H1 (cell line): ENCODE results near the gene GLTP. TPM values are rescaled to one million over a fixed set of nuclear protein-coding genes. Genes with fewer than 3 reads are reported as not detected.

Experiments
- CTCF ChIA-PET: fragments of 300-600 bp; sonication (Branson Sonifier 250); formaldehyde crosslinking; loops from one replicate; lab custom pipeline; 2021; ENCODE audit not compliant: partially characterized antibody; lab: Charles Lee
- POLR2A ChIA-PET: fragments of 300-600 bp; sonication (Branson Sonifier 250); formaldehyde crosslinking; loops from one replicate; lab custom pipeline; 2021; ENCODE audit warnings: inconsistent platforms; ENCODE audit not compliant: partially characterized antibody; lab: Charles Lee
- DNase-seq, 2 experiments: peaks; one replicate each; pipeline versions ENCODE4 v3.0.0 to v3.0.0-alpha.2; 2010 to 2022; ENCODE audit warnings: low spot score in 2 of 2, low read depth in 1 of 2, mixed read lengths in 1 of 2
- FAIRE-seq: peaks from 2 replicates; lab custom pipeline; 2011; peaks lifted over from hg19 to GRCh38; lab: Jason Lieb, UNC
- H2AFZ ChIP-seq: 2 replicates; pipeline ENCODE4 v1.8.1; 2012; ENCODE audit warnings: low read length, inconsistent platforms
- H2AK5ac ChIP-seq: 2 replicates; pipeline ENCODE4 v1.6.1; 2013; ENCODE audit warnings: low read depth, low read length
- H2BK120ac ChIP-seq: replicated peaks from 2 replicates; pipeline ENCODE3; 2013; ENCODE audit warnings: low read depth, low read length, inconsistent platforms
- H2BK12ac ChIP-seq: 2 replicates; pipeline ENCODE4 v1.6.1; 2013; ENCODE audit warnings: low read depth, low read length
- H2BK15ac ChIP-seq: 2 replicates; pipeline ENCODE4 v1.6.1; 2013; ENCODE audit warnings: low read length
- H2BK20ac ChIP-seq: 2 replicates; pipeline ENCODE4 v1.6.1; 2013; ENCODE audit warnings: low read length
- H2BK5ac ChIP-seq: 2 replicates; pipeline ENCODE4 v1.6.1; 2013; ENCODE audit warnings: low read depth, low read length
- H3K14ac ChIP-seq: 2 replicates; pipeline ENCODE4 v1.6.1; 2013; ENCODE audit warnings: inconsistent platforms; ENCODE audit not compliant: insufficient read length
- H3K18ac ChIP-seq: 2 replicates; pipeline ENCODE4 v1.6.1; 2013; ENCODE audit warnings: low read length; ENCODE audit errors: extremely low read depth
- H3K23ac ChIP-seq: 2 replicates; pipeline ENCODE4 v1.6.1; 2013; ENCODE audit warnings: inconsistent platforms; ENCODE audit not compliant: insufficient read length
- H3K23me2 ChIP-seq: 2 replicates; pipeline ENCODE4 v1.6.1; 2013; ENCODE audit warnings: low read depth, low read length
- H3K27ac ChIP-seq: 2 replicates; pipeline ENCODE4 v1.6.1; 2011; ENCODE audit warnings: low read depth, low read length, inconsistent platforms
- H3K27me3 ChIP-seq, 4 experiments: replicated peaks in 1 of 4; 1 replicate in 1 of 4; 2 replicates in 3 of 4; pipeline versions ENCODE4 v1.6.1 to v1.8.1; 2011 to 2013; ENCODE audit warnings: low read length in 3 of 4, mild to moderate bottlenecking in 3 of 4, inconsistent platforms in 2 of 4, mixed read lengths in 2 of 4, moderate library complexity in 1 of 4; ENCODE audit not compliant: control insufficient read depth in 3 of 4, insufficient read depth in 3 of 4; ENCODE audit errors: extremely low read depth in 1 of 4
- H3K36me3 ChIP-seq, 4 experiments: 2 replicates each; pipeline versions ENCODE4 v1.6.1 to v1.8.1; 2011 to 2013; ENCODE audit warnings: mild to moderate bottlenecking in 4 of 4, low read length in 3 of 4, moderate library complexity in 2 of 4, control low read depth in 1 of 4, inconsistent platforms in 1 of 4; ENCODE audit not compliant: insufficient read depth in 4 of 4, control insufficient read depth in 2 of 4
- H3K4ac ChIP-seq: replicated peaks from 2 replicates; pipeline ENCODE3; 2013; ENCODE audit warnings: low read length, low read depth, mixed read lengths, inconsistent platforms; ENCODE audit not compliant: insufficient read length
- H3K4me1 ChIP-seq, 4 experiments: replicated peaks in 1 of 4; 1 replicate in 1 of 4; 2 replicates in 3 of 4; pipeline versions ENCODE4 v1.6.1 to v1.8.1; 2011 to 2013; ENCODE audit warnings: low read length in 3 of 4, inconsistent platforms in 2 of 4, mixed read lengths in 1 of 4; ENCODE audit not compliant: insufficient read depth in 4 of 4, control insufficient read depth in 3 of 4
- H3K4me2 ChIP-seq, 2 experiments: 2 replicates each; pipeline versions ENCODE4 v1.6.1 to v1.8.1; 2011 to 2013; ENCODE audit warnings: low read depth in 2 of 2, low read length in 2 of 2, control low read depth in 1 of 2, inconsistent platforms in 1 of 2, mild to moderate bottlenecking in 1 of 2; ENCODE audit not compliant: insufficient read depth in 1 of 2
- H3K4me3 ChIP-seq, 4 experiments: fragments of 200-600, 300-600 bp in 1 of 4; sonication (generic), shearing (Covaris generic), sonication (Bioruptor Twin) in 1 of 4; 2 replicates each; pipeline versions ENCODE4 v1.5.1 to v1.8.1; 2011 to 2016; ENCODE audit warnings: low read length in 4 of 4, low read depth in 3 of 4, control low read depth in 2 of 4, inconsistent platforms in 2 of 4, mild to moderate bottlenecking in 2 of 4, mixed read lengths in 1 of 4, moderate library complexity in 1 of 4; ENCODE audit not compliant: insufficient read depth in 2 of 4; ENCODE audit errors: extremely low read depth in 1 of 4
- H3K56ac ChIP-seq: replicated peaks from 2 replicates; pipeline ENCODE3; 2013; ENCODE audit warnings: low read depth, mild to moderate bottlenecking, mixed read lengths, low read length, inconsistent platforms; ENCODE audit not compliant: insufficient read length
- H3K79me1 ChIP-seq: 2 replicates; pipeline ENCODE4 v1.6.1; 2013; ENCODE audit warnings: low read depth, low read length, control low read depth
- H3K79me2 ChIP-seq, 2 experiments: 2 replicates each; pipeline versions ENCODE4 v1.6.1 to v1.8.1; 2012 to 2013; ENCODE audit warnings: low read length in 2 of 2, mild to moderate bottlenecking in 2 of 2, inconsistent platforms in 1 of 2; ENCODE audit not compliant: insufficient read depth in 2 of 2, control insufficient read depth in 1 of 2
- H3K9ac ChIP-seq, 4 experiments: replicated peaks in 1 of 4; 1 replicate in 1 of 4; 2 replicates in 3 of 4; pipeline versions ENCODE4 v1.6.1 to v1.8.1; 2011 to 2013; ENCODE audit warnings: low read depth in 3 of 4, low read length in 3 of 4, control low read depth in 2 of 4, mild to moderate bottlenecking in 2 of 4, moderate library complexity in 2 of 4, inconsistent platforms in 1 of 4; ENCODE audit errors: extremely low read depth in 1 of 4
- H3K9me3 ChIP-seq, 2 experiments: 2 replicates each; pipeline versions ENCODE4 v1.6.1 to v1.8.1; 2012 to 2013; ENCODE audit warnings: mild to moderate bottlenecking in 2 of 2, moderate library complexity in 2 of 2, control low read depth in 1 of 2, inconsistent platforms in 1 of 2, low read depth in 1 of 2, low read length in 1 of 2, mixed read lengths in 1 of 2; ENCODE audit not compliant: insufficient read depth in 2 of 2
- H4K20me1 ChIP-seq, 2 experiments: replicated peaks in 1 of 2; 2 replicates each; pipeline versions ENCODE3 to v1.8.1; 2011 to 2013; ENCODE audit warnings: inconsistent platforms in 2 of 2, low read length in 2 of 2, mild to moderate bottlenecking in 1 of 2; ENCODE audit not compliant: insufficient read depth in 2 of 2, control insufficient read depth in 1 of 2
- H4K5ac ChIP-seq: 2 replicates; pipeline ENCODE4 v1.6.1; 2013; ENCODE audit warnings: low read length, low read depth, mixed read lengths, inconsistent platforms; ENCODE audit not compliant: insufficient read length
- H4K8ac ChIP-seq: 2 replicates; pipeline ENCODE4 v1.8.0; 2013; ENCODE audit warnings: mild to moderate bottlenecking, moderate library complexity, low read length, inconsistent platforms; ENCODE audit not compliant: insufficient read depth; ENCODE audit errors: extremely low read depth
- H4K91ac ChIP-seq: replicated peaks from 2 replicates; pipeline ENCODE3; 2013; ENCODE audit warnings: low read length, mixed read lengths, inconsistent platforms; ENCODE audit not compliant: insufficient read length
- BACH1 ChIP-seq: IDR thresholded peaks from 2 replicates; pipeline ENCODE4 v1.6.1; 2012; ENCODE audit warnings: low read length, improper control_type of control experiment
- CHD2 ChIP-seq: IDR thresholded peaks from 2 replicates; pipeline ENCODE4 v1.6.1; 2012; ENCODE audit warnings: low read length, improper control_type of control experiment
- EP300 ChIP-seq, 2 experiments: IDR thresholded peaks; 1 replicate in 1 of 2; 2 replicates in 1 of 2; pipeline ENCODE4 v1.6.1; 2011 to 2012; ENCODE audit warnings: low read depth in 2 of 2, low read length in 2 of 2, mild to moderate bottlenecking in 2 of 2, borderline replicate concordance in 1 of 2, inconsistent platforms in 1 of 2, moderate library complexity in 1 of 2
- KDM1A ChIP-seq: fragments of 200-600, 300-600 bp; sonication (generic); IDR thresholded peaks from 2 replicates; pipeline ENCODE4 v1.7.1; 2016; ENCODE audit warnings: mild to moderate bottlenecking, low read length, borderline replicate concordance
- PHF8 ChIP-seq: fragments of 200-600 bp; sonication (generic); conservative IDR thresholded peaks from 2 replicates; pipeline ENCODE4 v1.7.1; 2012; ENCODE audit warnings: low read depth, mild to moderate bottlenecking, inconsistent platforms, low read length, moderate library complexity
- POLR2A ChIP-seq, 2 experiments: IDR thresholded peaks; 1 replicate in 1 of 2; 2 replicates in 1 of 2; pipeline ENCODE4 v1.6.1; 2011; ENCODE audit warnings: low read depth in 2 of 2, low read length in 2 of 2, mild to moderate bottlenecking in 2 of 2; ENCODE audit errors: control extremely low read depth in 1 of 2
- POU5F1 ChIP-seq: IDR thresholded peaks from 2 replicates; pipeline ENCODE4 v1.6.1; 2011; ENCODE audit warnings: low read depth, mild to moderate bottlenecking, low read length, moderate library complexity
- SIN3A ChIP-seq, 2 experiments: IDR thresholded peaks in 1 of 2; conservative IDR thresholded peaks in 1 of 2; 2 replicates each; pipeline ENCODE4 v1.6.1; 2011 to 2012; ENCODE audit warnings: low read length in 2 of 2, improper control_type of control experiment in 1 of 2, low read depth in 1 of 2, mild to moderate bottlenecking in 1 of 2
- SP2 ChIP-seq: IDR thresholded peaks from 2 replicates; pipeline ENCODE4 v1.6.1; 2012; ENCODE audit warnings: mild to moderate bottlenecking, low read length, inconsistent platforms
- TCF12 ChIP-seq: IDR thresholded peaks from 2 replicates; pipeline ENCODE4 v1.6.1; 2011; ENCODE audit warnings: low read depth, mild to moderate bottlenecking, low read length
- WGBS, 2 experiments: shearing (Covaris generic) in 1 of 2; methylation state at CpG; one replicate each; pipeline versions ENCODE4 v1.1.6 to v1.1.7; 2013 to 2015; ENCODE audit warnings: low lambda C conversion rate in 2 of 2, mixed read lengths in 2 of 2, inconsistent platforms in 1 of 2, low coverage in 1 of 2, missing lambda C conversion rate in 1 of 2; ENCODE audit not compliant: insufficient replicate concordance in 2 of 2, insufficient coverage in 1 of 2, insufficient read length in 1 of 2; ENCODE audit errors: extremely low coverage in 1 of 2, missing lambda C conversion rate in 1 of 2; 5-methylcytosine and 5-hydroxymethylcytosine counted together
- polyA plus RNA-seq, 7 experiments: library from polyadenylated mRNA; depleted of rRNA in 3 of 7; stranded (reverse) in 5 of 7; unstranded in 2 of 7; fragments of >200 nt in 5 of 7; fragments of 200-250 nt in 2 of 7; gene quantifications; 1 replicate in 5 of 7; 2 replicates in 1 of 7; 4 replicates in 1 of 7; pipeline versions ENCODE4 v1.2.1 to v1.2.3, GENCODE V29; 2011 to 2013; ENCODE audit warnings: missing spikeins in 2 of 7, mixed read lengths in 2 of 7
- total RNA-seq: library from RNA; stranded (reverse); fragmentation: NEBNext Ultra II Directional; extraction: Animal tissue kit (Norgen Biotek cat#: 25700); gene quantifications from 2 replicates; pipeline ENCODE4 v1.2.1, GENCODE V29; 2021
- TF ChIP-seq, protein P1 (sequence below): IDR thresholded peaks from 2 replicates; pipeline ENCODE4 v1.6.1; 2012; ENCODE audit warnings: inconsistent platforms

GLTP gene
- total and polyA plus RNA-seq, 2 of the 8 experiments (the other 6 are each of a cell fraction or from before 2014, with no cell fraction given) = 9.8 to 26.1 TPM

DNA sequence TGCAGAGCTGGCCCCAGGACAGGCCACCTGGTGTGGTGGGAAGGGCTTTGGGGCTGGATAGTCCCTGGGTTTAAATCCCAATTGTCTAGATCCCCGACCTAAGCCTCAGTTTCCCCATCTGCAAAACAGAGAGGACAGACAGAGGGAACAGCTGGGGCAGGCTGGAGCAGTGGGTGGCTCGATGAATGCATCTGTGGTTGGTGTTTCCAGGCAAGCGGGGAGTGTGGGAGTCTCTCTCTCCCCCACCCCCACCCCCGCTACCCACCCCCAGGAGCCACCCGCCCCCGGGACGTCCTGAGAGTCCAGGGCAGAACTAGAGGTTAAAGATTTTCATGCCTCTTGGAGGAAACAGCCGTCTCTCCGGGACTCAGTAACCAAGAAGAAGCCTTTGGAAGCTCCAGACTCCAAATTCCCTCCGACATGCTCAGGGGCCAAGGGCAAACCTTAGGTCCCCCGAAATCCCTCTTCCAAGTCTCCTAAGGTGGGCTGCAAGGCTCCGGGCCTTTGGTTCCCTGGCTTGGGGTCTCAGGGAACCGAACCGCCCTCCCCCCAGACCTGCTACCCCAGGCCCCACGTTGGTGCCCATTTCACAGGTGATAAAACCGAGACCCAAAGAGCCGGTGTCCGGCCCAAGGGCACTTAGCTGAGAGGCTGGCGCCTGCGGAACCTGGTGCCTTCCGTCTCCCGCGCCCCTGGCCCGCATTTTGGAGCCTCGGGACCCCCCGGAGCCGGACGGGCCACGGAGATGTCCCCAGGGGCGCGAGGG lies 47.6 kb downstream of the GLTP start:
- Histone ChIP-seq H3K27ac (no peak overlapping the region), H2AFZ (0 out of 2 replicates have a peak overlapping the region, but pooled peaks have one; percentile 18), H2BK12ac (no peak overlapping the region), H3K36me3 (no peaks in the 10 kb centered on the region), H3K79me1 (no peaks in the 10 kb centered on the region; the same call in 1 of the 2 replicates), H3K4me1 (peaks cover 0 to 6% (median 1%) of the 10 kb centered on the region in 4 experiments; a peak in 3 of 7 replicates), H3K18ac (no peak overlapping the region), H2BK5ac (no peak overlapping the region), H3K4ac (no peak overlapping the region), H3K56ac (no peak overlapping the region), H2BK120ac (no peak overlapping the region), H3K23ac (no peak overlapping the region), H3K14ac (no peak overlapping the region), H4K91ac (no peak overlapping the region), H3K4me2 (peak overlapping the region; percentile 56; a peak in 3 of 4 replicates), H3K27me3 (no peaks in the 10 kb centered on the region; a peak in 1 of 7 replicates), H2AK5ac (no peak overlapping the region), H2BK20ac (no peak overlapping the region), H2BK15ac (no peak overlapping the region), H4K5ac (no peak overlapping the region), H4K8ac (peak overlapping the region; percentile 82), H3K4me3 (peak overlapping the region; percentile 38 to 61 (median 43)), H3K9me3 (no peaks in the 10 kb centered on the region), H3K79me2 (no peaks in the 10 kb centered on the region), H4K20me1 (no peaks in the 10 kb centered on the region), H3K23me2 (no peaks in the 10 kb centered on the region), H3K9ac (no peak overlapping the region)
- WGBS, 2 experiments = 68% methylated on average over 14 of the region's 31 CpGs; no CpG with 5 or more reads in 1 of the 2 experiments
- POLR2A ChIA-PET = interaction anchor here (3.0 kb wide), 1 partner anchor 8 kb away, joined by 9 read pairs; no protein-coding TSS in a partner anchor
- FAIRE-seq (no peak), DNase-seq (peak in 1 of 2 experiments; percentile 60)
- CTCF ChIA-PET = interaction anchor here (0.9 to 9.4 kb wide), 4 partner anchors 10 to 235 kb away, joined by 3 to 92 read pairs (median 11); no protein-coding TSS in a partner anchor
- TF ChIP-seq, protein P1, sequence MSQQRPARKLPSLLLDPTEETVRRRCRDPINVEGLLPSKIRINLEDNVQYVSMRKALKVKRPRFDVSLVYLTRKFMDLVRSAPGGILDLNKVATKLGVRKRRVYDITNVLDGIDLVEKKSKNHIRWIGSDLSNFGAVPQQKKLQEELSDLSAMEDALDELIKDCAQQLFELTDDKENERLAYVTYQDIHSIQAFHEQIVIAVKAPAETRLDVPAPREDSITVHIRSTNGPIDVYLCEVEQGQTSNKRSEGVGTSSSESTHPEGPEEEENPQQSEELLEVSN = no peak
- no peak for TF ChIP-seq POLR2A (IDR thresholded peaks at IDR 0.05; ENCODE audit: control extremely low read depth in 1 of 2, low read depth in 2 of 2, low read length in 2 of 2)
- no peak for TF ChIP-seq CHD2
- TF ChIP-seq TCF12 = no peak
- TF ChIP-seq PHF8 = peak; percentile 49
- TF ChIP-seq EP300 (IDR thresholded peaks at IDR 0.05; ENCODE audit: borderline replicate concordance in 1 of 2, low read depth in 2 of 2, low read length in 2 of 2) = no peak
- no peak for TF ChIP-seq SP2
- no peak for TF ChIP-seq BACH1
- TF ChIP-seq KDM1A = peak; percentile 88
- no peak for TF ChIP-seq SIN3A (conservative IDR thresholded peaks at IDR 0.05 in 1 of 2, IDR thresholded peaks at IDR 0.05 in 1 of 2; ENCODE audit: low read depth in 1 of 2, low read length in 2 of 2)
- TF ChIP-seq POU5F1 = no peak
